NCI-H774 (cell line): Measurements from ENCODE around the gene ZNF692.

Experiments
- DNase-seq: peaks from one replicate; lab custom pipeline; 2025; lab: John Stamatoyannopoulos, UW

The ZNF692 gene

DNA sequence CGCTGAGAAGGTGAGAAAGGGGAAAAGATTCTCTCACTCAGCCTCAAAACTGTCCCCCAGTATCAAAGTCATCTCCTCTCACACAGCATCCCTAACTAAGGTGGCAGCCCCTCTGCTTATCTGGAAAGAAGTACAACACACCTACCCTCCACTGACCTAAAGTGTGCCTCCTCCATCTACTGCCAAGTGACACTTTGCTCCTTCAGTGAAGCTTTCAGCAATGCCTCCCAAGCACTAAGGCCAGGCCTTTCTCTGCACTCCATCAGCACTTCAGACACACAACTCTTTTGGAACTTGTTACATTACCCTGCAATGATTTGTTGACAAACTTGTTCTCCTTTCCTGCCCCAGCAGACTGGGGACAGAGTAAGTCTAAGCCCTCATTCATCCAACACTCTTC is 34.6 kb downstream of the ZNF692 start:
- no peak for DNase-seq

DNA sequence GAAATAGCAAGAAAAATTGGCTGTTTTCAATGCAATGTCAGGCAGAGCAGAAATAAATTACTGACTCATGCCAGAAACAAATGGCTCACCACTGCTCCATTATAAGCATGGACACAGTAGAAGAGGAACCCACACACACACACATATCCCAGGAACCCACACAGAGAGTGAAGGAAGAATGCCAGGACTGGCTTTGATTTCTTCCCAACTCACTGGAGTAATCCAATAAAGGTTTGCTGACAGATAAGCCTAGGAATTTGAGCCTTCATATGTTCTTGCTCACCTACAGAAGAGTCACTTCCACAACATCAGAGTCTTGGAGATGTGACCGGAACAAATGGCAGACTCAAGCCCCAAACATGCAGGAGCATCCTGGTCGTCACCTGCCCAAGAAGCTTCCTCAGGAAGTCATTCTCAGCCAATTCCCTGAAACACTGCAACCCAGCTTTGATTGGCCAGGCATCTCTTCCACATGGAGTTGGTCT is 35.3 kb downstream of the ZNF692 start:
- no peak for DNase-seq

GRCh38 chr1:248822148-248823032 is 36.5 kb downstream of the ZNF692 start:
- DNase-seq: no peak

DNA sequence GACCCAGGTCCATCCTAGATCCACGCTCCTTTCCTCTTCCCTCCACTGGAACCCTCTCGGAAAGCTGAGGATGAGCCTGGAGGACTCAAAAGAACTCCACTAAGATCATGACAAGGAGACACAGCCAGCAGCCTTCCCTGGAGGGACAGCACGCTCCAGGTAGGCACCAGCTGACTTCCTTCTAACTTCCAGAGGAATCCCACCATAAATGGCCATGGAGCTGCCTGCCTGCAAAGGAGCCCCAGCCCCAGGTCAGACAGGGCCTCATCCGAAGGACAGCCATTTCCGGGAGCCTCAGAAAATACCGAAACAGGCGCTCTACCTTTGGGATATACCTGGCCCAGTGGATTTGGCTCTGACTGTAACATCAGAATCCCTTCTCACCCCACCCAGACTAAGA is 37.2 kb downstream of the ZNF692 start:
- DNase-seq: no peak

- DNase-seq: no peak
Measured at GRCh38 chr1:248821101-248821500, 37.8 kb downstream of the ZNF692 start.

- DNase-seq: no peak
Measured at GRCh38 chr1:248820041-248820585, 38.8 kb downstream of the ZNF692 start.

- DNase-seq: no peak
Measured at GRCh38 chr1:248818505-248819374, 40.1 kb downstream of the ZNF692 start.

DNA sequence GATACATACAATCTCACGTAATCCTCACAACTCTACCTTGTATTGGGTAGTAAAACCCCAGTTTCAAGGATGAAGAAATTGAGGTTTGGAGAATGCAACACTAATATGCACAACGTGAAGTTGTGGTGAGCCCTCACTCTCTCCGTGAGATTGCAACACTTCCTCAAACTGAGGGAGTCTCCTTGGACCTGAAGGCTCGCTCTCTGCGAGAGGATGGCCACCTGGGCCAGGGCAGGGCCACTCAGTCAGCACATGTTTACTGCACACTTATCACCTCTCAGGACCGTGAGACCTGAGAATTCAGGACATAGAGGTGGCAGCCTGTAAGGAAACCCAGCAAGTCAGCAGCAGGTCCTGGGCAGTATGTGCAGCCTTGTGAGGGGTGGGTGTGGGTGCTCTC is 41.8 kb downstream of the ZNF692 start:
- DNase-seq: no peak

DNA sequence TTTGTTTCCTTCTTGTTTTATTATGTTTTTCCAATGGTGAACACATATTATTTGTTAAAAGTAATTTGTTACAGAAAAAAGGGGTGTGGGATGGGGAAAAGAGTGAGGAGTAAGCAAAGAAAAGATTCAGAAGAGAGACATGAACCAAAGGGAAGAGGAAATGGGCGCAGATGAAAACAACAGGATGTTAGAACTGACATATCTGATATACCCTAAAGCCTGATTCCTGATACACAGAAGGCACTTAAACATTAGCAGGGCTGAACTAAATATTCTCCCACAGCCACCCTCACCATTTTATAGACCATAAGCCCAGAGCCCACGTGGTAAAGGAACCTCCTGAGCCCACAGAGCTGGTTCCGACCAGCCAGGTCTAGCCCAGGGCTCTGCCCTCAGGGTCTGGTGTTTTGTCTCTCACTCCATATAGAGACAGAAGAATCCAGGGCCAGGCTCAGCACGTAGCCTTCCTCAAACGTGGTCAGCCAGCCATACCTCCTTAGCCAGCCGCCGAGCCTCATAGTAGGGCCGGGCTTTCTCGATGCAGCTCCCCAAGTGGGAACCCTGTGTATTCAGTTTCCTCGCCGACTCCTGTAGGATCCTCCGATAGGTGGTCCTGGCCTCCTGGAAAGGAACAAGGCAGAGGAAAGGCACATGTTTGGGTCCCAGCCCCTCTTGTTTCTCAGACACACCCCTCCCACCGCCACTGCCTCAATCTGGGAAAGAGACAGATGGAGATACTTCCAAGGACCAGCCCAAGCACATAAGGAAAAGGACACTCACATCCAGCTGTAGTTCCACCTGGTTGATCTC is 42.6 kb downstream of the ZNF692 start:
- DNase-seq: no peak

- DNase-seq: no peak
Measured at GRCh38 chr1:248815407-248816034, 43.4 kb downstream of the ZNF692 start.

GRCh38 chr1:248814351-248814750 is 44.5 kb downstream of the ZNF692 start:
- DNase-seq: no peak

DNA sequence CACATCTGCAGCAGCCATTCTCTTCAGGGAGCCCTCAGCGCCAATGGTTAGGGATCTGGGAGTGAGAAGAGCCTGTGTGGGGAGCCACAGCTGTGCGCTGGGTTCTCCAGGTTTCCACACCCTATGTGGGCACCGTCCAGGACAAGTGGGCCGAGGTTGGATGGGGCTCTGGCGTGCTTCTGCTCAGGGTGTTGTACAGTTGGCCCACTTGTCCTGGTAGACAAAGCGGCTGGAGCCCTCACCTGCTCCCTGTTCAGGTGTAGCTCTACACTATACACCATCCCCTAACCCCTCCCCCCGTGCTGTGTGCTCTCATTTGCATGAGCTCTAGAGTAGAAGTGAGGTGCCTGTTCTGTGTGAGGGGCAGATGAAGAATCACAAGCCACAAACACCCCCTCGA is 45.3 kb downstream of the ZNF692 start:
- no peak for DNase-seq

DNA sequence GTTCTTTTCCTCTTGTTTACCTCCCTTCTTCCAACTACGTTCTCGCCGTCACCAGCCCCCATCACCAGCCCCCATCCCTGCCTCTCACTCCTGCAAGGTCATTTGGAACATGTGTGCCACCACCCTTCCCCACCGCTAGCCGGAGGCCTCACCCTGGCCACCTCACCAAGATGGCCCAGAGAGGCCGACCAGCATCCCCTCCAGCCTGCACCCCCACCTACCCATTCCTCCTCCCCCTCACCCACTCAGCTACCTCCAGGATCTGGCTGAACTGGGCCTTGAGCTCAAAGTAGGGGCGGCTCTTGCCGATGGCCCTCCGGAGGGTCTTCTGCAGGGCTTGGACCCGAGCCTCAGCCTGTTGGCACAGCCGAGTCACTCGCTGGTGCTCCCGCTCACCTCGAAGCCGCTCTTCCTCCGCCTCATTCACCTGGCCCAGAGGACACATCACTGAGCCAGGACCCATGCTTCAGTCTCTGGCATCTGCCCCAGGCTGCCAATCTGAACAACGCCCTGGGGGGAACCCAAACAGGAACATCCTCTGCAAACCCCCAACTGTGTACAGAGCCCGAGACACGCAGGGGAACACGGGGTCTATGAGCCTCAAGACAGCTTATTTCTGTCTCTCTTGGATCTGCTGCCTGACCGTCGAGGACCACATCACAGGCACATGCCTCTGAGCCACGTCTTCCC is 46.0 kb downstream of the ZNF692 start:
- DNase-seq: no peak

GRCh38 chr1:248811514-248812490 is 47.1 kb downstream of the ZNF692 start:
- DNase-seq: no peak

GRCh38 chr1:248810727-248811513 is 48.0 kb downstream of the ZNF692 start:
- no peak for DNase-seq

DNA sequence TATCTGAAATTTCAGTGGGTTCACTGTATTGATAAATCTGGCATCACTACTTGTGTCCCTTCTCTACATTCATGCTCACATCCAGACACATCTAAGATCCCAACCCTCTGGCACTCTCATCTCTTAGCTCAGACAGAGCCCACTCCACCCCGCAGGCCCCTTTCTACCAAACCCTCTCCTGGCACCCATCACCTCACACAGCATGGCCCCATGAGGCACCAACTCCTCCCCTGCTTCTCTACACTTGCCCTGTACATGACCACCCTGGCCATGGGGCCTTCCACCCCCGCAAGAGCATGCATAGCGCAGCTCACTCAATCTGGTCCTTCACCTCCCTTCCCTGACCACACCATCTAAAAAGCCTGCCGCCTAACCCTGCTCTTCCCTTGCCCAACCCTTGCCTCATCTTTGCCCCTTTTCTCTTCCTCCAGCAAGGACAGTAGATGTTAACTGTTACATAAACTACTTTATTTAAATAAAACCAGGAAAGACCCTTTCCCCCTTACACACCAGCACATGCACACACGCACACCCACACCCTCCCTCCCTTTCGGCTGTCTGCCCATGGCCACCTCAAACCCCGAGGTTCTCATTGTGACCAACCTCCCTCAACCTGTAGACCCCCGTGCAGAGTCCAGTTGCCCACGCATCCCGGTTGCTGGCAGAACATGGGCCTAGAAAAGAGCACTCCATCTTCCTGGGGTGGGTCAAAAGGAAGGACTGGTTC is 48.7 kb downstream of the ZNF692 start:
- no peak for DNase-seq

DNA sequence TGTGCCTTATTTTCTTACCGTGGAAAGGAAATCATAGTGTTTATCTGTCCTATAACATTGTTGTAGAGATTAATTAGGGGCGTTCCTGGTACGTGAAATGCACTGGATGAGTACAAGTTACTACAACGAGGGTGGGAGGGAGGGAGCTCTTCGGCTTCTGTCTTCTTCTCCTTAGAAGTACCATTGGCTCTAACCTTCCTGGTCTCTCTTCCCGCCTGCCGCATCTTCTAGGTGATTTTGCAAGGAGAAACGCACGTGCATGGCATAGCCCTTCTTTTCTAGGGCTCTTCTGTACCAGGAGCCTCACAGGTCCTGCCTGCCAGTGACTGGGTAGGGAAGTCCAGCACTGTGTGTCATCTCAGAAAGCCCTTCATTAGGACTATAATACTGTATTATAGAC is 50.0 kb downstream of the ZNF692 start:
- DNase-seq: no peak
